Epithelial cell of esophagus (primary cell): Measurements from ENCODE around the gene CCDC167.

Experiments
- DNase-seq: peaks from one replicate; pipeline ENCODE4 v3.0.0; 2010; ENCODE audit warnings: low read depth
- H3K4me3 ChIP-seq: 2 replicates; pipeline ENCODE4 v1.5.1; 2011; ENCODE audit warnings: mild to moderate bottlenecking, low read length, control low read depth
- CTCF ChIP-seq: IDR thresholded peaks from 2 replicates; pipeline ENCODE4 v1.5.1; 2011; ENCODE audit warnings: low read depth, mild to moderate bottlenecking, low read length, control low read depth, inconsistent platforms; ENCODE audit not compliant: insufficient read depth; ENCODE audit errors: missing control alignments

CCDC167 gene

GRCh38 chr6:37442416-37443215, 57.1 kb downstream of the CCDC167 start:
- TF ChIP-seq CTCF: no peak
- no peak for DNase-seq
- H3K4me3 ChIP-seq: no peak overlapping the region

GRCh38 chr6:37441651-37442050, 58.0 kb downstream of the CCDC167 start:
- no peak for TF ChIP-seq CTCF
- no peak overlapping the region for H3K4me3 ChIP-seq
- no peak for DNase-seq

- no peak overlapping the region for H3K4me3 ChIP-seq
- no peak for TF ChIP-seq CTCF
- DNase-seq: no peak
These were observed 60.8 kb downstream of the CCDC167 start for GRCh38 chr6:37438930-37439329.

- TF ChIP-seq CTCF: no peak
- H3K4me3 ChIP-seq: no peak overlapping the region
- no peak for DNase-seq
These were observed 63.9 kb downstream of the CCDC167 start for GRCh38 chr6:37435816-37436215.

- no peak for DNase-seq
- H3K4me3 ChIP-seq: no peak overlapping the region
- no peak for TF ChIP-seq CTCF
These were observed 64.3 kb downstream of the CCDC167 start for GRCh38 chr6:37435373-37435772.

DNA sequence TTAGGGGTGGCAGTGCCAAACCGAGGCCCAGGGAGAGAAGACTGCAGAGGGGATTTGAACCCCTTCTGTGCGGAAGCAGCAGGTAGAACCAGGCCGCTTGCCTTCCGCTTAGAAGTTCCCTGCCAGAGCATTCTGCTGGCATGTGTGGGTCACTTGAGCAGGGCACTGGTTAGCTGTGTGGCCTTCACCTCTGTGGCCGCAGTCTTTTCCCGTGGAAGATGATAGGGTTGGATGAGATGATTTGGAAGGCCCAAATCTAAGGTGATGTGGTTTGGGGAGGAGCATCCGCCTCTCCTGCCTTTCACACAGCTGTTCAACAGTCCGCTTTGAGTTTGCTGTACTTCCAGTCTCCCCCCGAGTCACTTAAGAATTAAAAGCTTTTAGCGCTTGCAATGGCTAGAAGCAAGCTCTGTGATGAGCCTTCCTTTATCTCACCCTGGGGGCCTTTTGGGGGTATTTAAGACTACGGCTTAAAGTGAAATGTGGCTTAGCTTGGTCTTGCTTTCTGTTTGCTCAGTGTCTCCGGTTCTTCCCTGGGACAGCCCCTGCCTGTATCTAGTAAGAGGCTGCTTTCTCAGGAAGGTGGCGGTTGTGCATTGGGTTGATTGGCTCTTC, 65.9 kb downstream of the CCDC167 start:
- DNase-seq: peak; percentile 26
- no peak for TF ChIP-seq CTCF
- peak overlapping the region; percentile 81 for H3K4me3 ChIP-seq
